ENCODE measurements around the gene KCNN1. TPM values are rescaled to one million over a fixed set of nuclear protein-coding genes. Genes with fewer than 3 reads are reported as not detected.

Gene KCNN1
- total and polyA plus RNA-seq, 2 experiments from 2014 or later, result 2.2 to 29.8 TPM

- peaks cover 30% of the 10 kb centered on the region for H3K4me1 Mint-ChIP-seq
- H3K4me3 ChIP-seq, result peak overlapping the region; percentile 72
- no peaks in the 10 kb centered on the region for H4K20me1 ChIP-seq (replicated peaks; ENCODE audit: insufficient read depth)
- H3K4me1 ChIP-seq (ENCODE audit: insufficient read depth), result peaks cover 29% of the 10 kb centered on the region; the same call in 1 of the 2 replicates
- peaks cover 60% of the 10 kb centered on the region for H3K27me3 ChIP-seq (ENCODE audit: insufficient read depth)
- H3K4me2 ChIP-seq, result peak overlapping the region; percentile 94
- ATAC-seq (peak; percentile 5), DNase-seq (ENCODE audit: low spot score) (peak; percentile 59)
- no peak overlapping the region for H3K27ac Mint-ChIP-seq
- H3K9me3 Mint-ChIP-seq, result no peaks in the 10 kb centered on the region
- no peaks in the 10 kb centered on the region for H3K36me3 ChIP-seq (ENCODE audit: insufficient read depth)
- no peak overlapping the region for H3K27ac ChIP-seq (ENCODE audit: low read depth)
- H3K36me3 Mint-ChIP-seq (ENCODE audit: low read depth), result no peaks in the 10 kb centered on the region
- peak overlapping the region; percentile 93 for H2AFZ ChIP-seq
- H3K9me2 ChIP-seq (ENCODE audit: insufficient read depth), result no peaks in the 10 kb centered on the region
- peaks cover 66% of the 10 kb centered on the region for H3K27me3 Mint-ChIP-seq (ENCODE audit: insufficient read depth, low read depth, poor library complexity)
- TF ChIP-seq JUNB (IDR thresholded peaks at IDR 0.05; ENCODE audit: unreplicated experiment) (no peak), STAT1 (IDR thresholded peaks at IDR 0.05; ENCODE audit: unreplicated experiment) (no peak), POLR2AphosphoS5 (IDR thresholded peaks at IDR 0.05; ENCODE audit: low read depth) (no peak), ZNF331 (CRISPR knock-in tag; IDR thresholded peaks at IDR 0.05; ENCODE audit: low read depth) (no peak), NANOG (IDR thresholded peaks at IDR 0.05; ENCODE audit: borderline replicate concordance) (no peak), EZH2phosphoT487 (IDR thresholded peaks at IDR 0.05; ENCODE audit: unreplicated experiment) (no peak), EZH2 (IDR thresholded peaks at IDR 0.05; ENCODE audit: low read depth, unreplicated experiment) (no peak), ETS1 (IDR thresholded peaks at IDR 0.05) (no peak), ZNF114 (CRISPR knock-in tag; IDR thresholded peaks at IDR 0.05) (no peak)
- no peaks in the 10 kb centered on the region for H3K79me2 ChIP-seq (replicated peaks; ENCODE audit: insufficient read depth)
- H3K4me3 Mint-ChIP-seq, result peak overlapping the region; percentile 76
- peaks cover 22% of the 10 kb centered on the region for H3F3A ChIP-seq (replicated peaks; ENCODE audit: low read depth)
These were observed 14.6 kb upstream of the KCNN1 start for GRCh38 chr19:17951990-17952976.

GRCh38 chr19:17953316-17953801, 13.5 kb upstream of the KCNN1 start:
- no peaks in the 10 kb centered on the region for H3K36me3 ChIP-seq (ENCODE audit: insufficient read depth)
- no peaks in the 10 kb centered on the region for H3K9me2 ChIP-seq (ENCODE audit: insufficient read depth)
- H3K4me2 ChIP-seq, result peak overlapping the region; percentile 94
- H3K4me1 ChIP-seq (ENCODE audit: insufficient read depth), result peaks cover 28% of the 10 kb centered on the region; the same call in 1 of the 2 replicates
- H2AFZ ChIP-seq, result no peak overlapping the region
- no peaks in the 10 kb centered on the region for H3K79me2 ChIP-seq (replicated peaks; ENCODE audit: insufficient read depth)
- ATAC-seq, result no peak
- H3K27ac ChIP-seq (ENCODE audit: low read depth), result no peak overlapping the region
- peaks cover 22% of the 10 kb centered on the region for H3F3A ChIP-seq (replicated peaks; ENCODE audit: low read depth)
- Mint-ChIP-seq H3K9me3 (no peaks in the 10 kb centered on the region), H3K4me1 (peaks cover 27% of the 10 kb centered on the region), H3K4me3 (peak overlapping the region; percentile 67), H3K27ac (no peak overlapping the region), H3K27me3 (ENCODE audit: insufficient read depth, low read depth, poor library complexity) (peaks cover 62% of the 10 kb centered on the region), H3K36me3 (ENCODE audit: low read depth) (no peaks in the 10 kb centered on the region)
- H3K27me3 ChIP-seq (ENCODE audit: insufficient read depth), result peaks cover 60% of the 10 kb centered on the region
- no peak for DNase-seq (ENCODE audit: low spot score)
- peak overlapping the region; percentile 72 for H3K4me3 ChIP-seq
- no peaks in the 10 kb centered on the region for H4K20me1 ChIP-seq (replicated peaks; ENCODE audit: insufficient read depth)
- TF ChIP-seq STAT1 (IDR thresholded peaks at IDR 0.05; ENCODE audit: unreplicated experiment) (no peak), EZH2 (IDR thresholded peaks at IDR 0.05; ENCODE audit: low read depth, unreplicated experiment) (no peak), CTCF (conservative IDR thresholded peaks at IDR 0.05; ENCODE audit: low read depth in 2 of 2) (no peak), CREB1 (CRISPR knock-in tag; IDR thresholded peaks at IDR 0.05; ENCODE audit: low read depth) (no peak), ZNF462 (CRISPR knock-in tag; IDR thresholded peaks at IDR 0.05) (no peak)
